Activated naive CD4-positive, alpha-beta T cell treated with anti-CD3 and anti-CD28 coated beads, Interleukin-2, amount 50 U/mL, for 24 hours (primary cell): Measurements from ENCODE around the gene DISP2.

Experiments
- H3K27ac Mint-ChIP-seq: one replicate; pipeline ENCODE4 v1.8.0; 2021; ENCODE audit warnings: mild to moderate bottlenecking, mixed read lengths
- H3K27me3 Mint-ChIP-seq: one replicate; pipeline ENCODE4 v1.8.0; 2021; ENCODE audit warnings: mixed read lengths
- H3K36me3 Mint-ChIP-seq: one replicate; pipeline ENCODE4 v1.8.0; 2021; ENCODE audit warnings: mixed read lengths
- H3K4me1 Mint-ChIP-seq: one replicate; pipeline ENCODE4 v1.8.0; 2021; ENCODE audit warnings: mixed read lengths
- H3K4me3 Mint-ChIP-seq: one replicate; pipeline ENCODE4 v1.8.0; 2021; ENCODE audit warnings: mild to moderate bottlenecking, mixed read lengths
- H3K9me3 Mint-ChIP-seq: one replicate; pipeline ENCODE4 v1.8.0; 2021; ENCODE audit warnings: mixed read lengths

DISP2 gene

GRCh38 chr15:40380636-40381035 is 22.6 kb downstream of the DISP2 start:
- H3K27me3 Mint-ChIP-seq = no peaks in the 10 kb centered on the region
- H3K4me1 Mint-ChIP-seq = peaks cover 24% of the 10 kb centered on the region
- H3K27ac Mint-ChIP-seq = no peak overlapping the region
- H3K36me3 Mint-ChIP-seq = peaks cover 2% of the 10 kb centered on the region
- no peak overlapping the region for H3K4me3 Mint-ChIP-seq
- H3K9me3 Mint-ChIP-seq = no peaks in the 10 kb centered on the region

- Mint-ChIP-seq H3K27me3 (no peaks in the 10 kb centered on the region), H3K36me3 (peaks cover 2% of the 10 kb centered on the region), H3K27ac (no peak overlapping the region), H3K4me3 (no peak overlapping the region), H3K9me3 (no peaks in the 10 kb centered on the region), H3K4me1 (peaks cover 24% of the 10 kb centered on the region)
These were observed 24.0 kb downstream of the DISP2 start for GRCh38 chr15:40381818-40382529.

- Mint-ChIP-seq H3K9me3 (no peaks in the 10 kb centered on the region), H3K27me3 (no peaks in the 10 kb centered on the region), H3K4me3 (peak within 1 kb of the TSS; percentile 99), H3K4me1 (peaks cover 24% of the 10 kb centered on the region), H3K27ac (peak within 1 kb of the TSS; percentile 95), H3K36me3 (peaks cover 3% of the 10 kb centered on the region)
These were observed 24.8 kb downstream of the DISP2 start, which contains the start of gene KNSTRN for GRCh38 chr15:40382580-40383456. TSS of gene KNSTRN (plus strand) at chr15:40382721. CDS start at chr15:40382836, 115 bp downstream.

GRCh38 chr15:40386480-40386879 is 28.5 kb downstream of the DISP2 start:
- Mint-ChIP-seq H3K27ac (no peak overlapping the region), H3K9me3 (no peaks in the 10 kb centered on the region), H3K4me1 (peaks cover 24% of the 10 kb centered on the region), H3K36me3 (peaks cover 12% of the 10 kb centered on the region), H3K27me3 (no peaks in the 10 kb centered on the region), H3K4me3 (no peak overlapping the region)

GRCh38 chr15:40388941-40389823 is 31.2 kb downstream of the DISP2 start:
- Mint-ChIP-seq H3K4me1 (peaks cover 11% of the 10 kb centered on the region), H3K9me3 (no peaks in the 10 kb centered on the region), H3K27ac (no peak overlapping the region), H3K27me3 (no peaks in the 10 kb centered on the region), H3K36me3 (peaks cover 15% of the 10 kb centered on the region), H3K4me3 (no peak overlapping the region)

- peaks cover 4% of the 10 kb centered on the region for H3K4me1 Mint-ChIP-seq
- peaks cover 15% of the 10 kb centered on the region for H3K36me3 Mint-ChIP-seq
- H3K4me3 Mint-ChIP-seq = no peak overlapping the region
- H3K9me3 Mint-ChIP-seq = no peaks in the 10 kb centered on the region
- H3K27ac Mint-ChIP-seq = no peak overlapping the region
- no peaks in the 10 kb centered on the region for H3K27me3 Mint-ChIP-seq
These were observed 32.0 kb downstream of the DISP2 start for GRCh38 chr15:40389824-40390595.

GRCh38 chr15:40392986-40393948 is 35.2 kb downstream of the DISP2 start:
- Mint-ChIP-seq H3K36me3 (peaks cover 13% of the 10 kb centered on the region), H3K27ac (no peak overlapping the region)

GRCh38 chr15:40397688-40398412 is 39.8 kb downstream of the DISP2 start:
- Mint-ChIP-seq H3K27me3 (no peaks in the 10 kb centered on the region), H3K36me3 (peaks cover 5% of the 10 kb centered on the region), H3K27ac (no peak overlapping the region), H3K4me3 (no peak overlapping the region), H3K9me3 (no peaks in the 10 kb centered on the region), H3K4me1 (peaks cover 22% of the 10 kb centered on the region)

More at GRCh38 chr15:40392986-40393948, 35.2 kb downstream of the DISP2 start:
- Mint-ChIP-seq H3K4me1 (peaks cover 8% of the 10 kb centered on the region), H3K4me3 (no peak overlapping the region), H3K9me3 (no peaks in the 10 kb centered on the region), H3K27me3 (no peaks in the 10 kb centered on the region)

- Mint-ChIP-seq H3K4me3 (no peak overlapping the region), H3K9me3 (no peaks in the 10 kb centered on the region), H3K4me1 (peaks cover 23% of the 10 kb centered on the region), H3K27ac (no peak overlapping the region), H3K27me3 (no peaks in the 10 kb centered on the region), H3K36me3 (peaks cover 3% of the 10 kb centered on the region)
These were observed 40.4 kb downstream of the DISP2 start for GRCh38 chr15:40398413-40398873.

GRCh38 chr15:40399370-40399769 is 41.4 kb downstream of the DISP2 start:
- Mint-ChIP-seq H3K27ac (no peak overlapping the region), H3K4me1 (peaks cover 27% of the 10 kb centered on the region), H3K36me3 (no peaks in the 10 kb centered on the region), H3K27me3 (no peaks in the 10 kb centered on the region), H3K4me3 (no peak overlapping the region), H3K9me3 (no peaks in the 10 kb centered on the region)

- H3K9me3 Mint-ChIP-seq = no peaks in the 10 kb centered on the region
- peaks cover 7% of the 10 kb centered on the region for H3K36me3 Mint-ChIP-seq
- H3K27ac Mint-ChIP-seq = peak within 1 kb of the TSS; percentile 86
- H3K4me1 Mint-ChIP-seq = peaks cover 47% of the 10 kb centered on the region
- H3K4me3 Mint-ChIP-seq = peak within 1 kb of the TSS; percentile 88
- no peaks in the 10 kb centered on the region for H3K27me3 Mint-ChIP-seq
These were observed 47.7 kb downstream of the DISP2 start, which contains the start of gene IVD for GRCh38 chr15:40405501-40406381. TSS of gene IVD (plus strand) at chr15:40405795. CDS start at chr15:40405828, 33 bp downstream.

- Mint-ChIP-seq H3K36me3 (peaks cover 15% of the 10 kb centered on the region), H3K27me3 (no peaks in the 10 kb centered on the region), H3K4me1 (peaks cover 47% of the 10 kb centered on the region), H3K4me3 (peak overlapping the region; percentile 67), H3K27ac (peak overlapping the region; percentile 63), H3K9me3 (no peaks in the 10 kb centered on the region)
These were observed 49.4 kb downstream of the DISP2 start for GRCh38 chr15:40407330-40407990.
